ENCODE data around the gene HEXB. TPM values are rescaled to one million over a fixed set of nuclear protein-coding genes. Genes with fewer than 3 reads are reported as not detected.

The HEXB gene
- total RNA-seq (10 to 100 TPM; 37.7 to 88.9 (median 64.2) TPM), polyA plus RNA-seq (10 to 100 TPM; 94.2 to 95.8 TPM), total RNA-seq (27.1 reads per million, percentile 57 among the genes with 10 or more reads in this experiment)

DNA sequence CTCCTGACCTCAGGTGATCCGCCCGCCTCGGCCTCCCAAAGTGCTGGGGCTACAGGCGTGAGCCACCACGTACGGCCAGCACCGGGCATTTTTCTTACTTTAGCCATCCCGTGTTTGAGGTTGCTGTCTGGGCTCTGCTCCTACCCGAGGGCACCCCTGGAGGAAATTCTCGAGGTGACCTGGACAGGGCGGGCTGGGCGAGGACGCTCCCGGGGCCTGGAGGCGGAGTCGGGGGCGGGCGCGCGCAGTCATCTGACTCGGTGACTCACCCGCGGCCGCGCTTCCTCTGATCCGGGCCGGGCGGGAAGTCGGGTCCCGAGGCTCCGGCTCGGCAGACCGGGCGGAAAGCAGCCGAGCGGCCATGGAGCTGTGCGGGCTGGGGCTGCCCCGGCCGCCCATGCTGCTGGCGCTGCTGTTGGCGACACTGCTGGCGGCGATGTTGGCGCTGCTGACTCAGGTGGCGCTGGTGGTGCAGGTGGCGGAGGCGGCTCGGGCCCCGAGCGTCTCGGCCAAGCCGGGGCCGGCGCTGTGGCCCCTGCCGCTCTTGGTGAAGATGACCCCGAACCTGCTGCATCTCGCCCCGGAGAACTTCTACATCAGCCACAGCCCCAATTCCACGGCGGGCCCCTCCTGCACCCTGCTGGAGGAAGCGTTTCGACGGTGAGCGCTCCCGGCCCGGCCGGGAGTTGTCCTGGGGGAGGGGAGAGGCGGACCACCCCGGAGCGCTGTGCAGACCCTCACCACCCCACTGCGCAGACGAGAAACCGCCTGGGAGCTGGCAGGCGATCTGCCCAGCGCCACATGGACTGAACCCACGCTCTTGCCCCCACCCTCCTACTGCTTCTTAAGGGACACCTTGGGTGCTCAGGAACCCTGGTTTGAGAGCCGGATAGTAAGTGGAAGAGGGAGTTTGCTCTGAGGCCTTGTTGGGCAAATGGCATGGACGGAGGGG lies at the start of gene HEXB:
Gene HEXB, plus strand, starts transcription at position 334 of the 952 bp plus-strand sequence. Its CDS starts 28 bp downstream, at position 362.
- H3K4me3 ChIP-seq (ENCODE audit: low read length) = peak within 1 kb of the TSS; percentile 86
- H3K36me3 ChIP-seq (ENCODE audit: control insufficient read depth in 2 of 3, insufficient read depth in 3 of 3, low read length in 3 of 3) = peaks cover 0 to 14% (median 0%) of the 10 kb centered on the region in 3 experiments
- H3K27ac ChIP-seq (ENCODE audit: low read depth, low read length) = peak within 1 kb of the TSS; percentile 78
- ATAC-seq (peak; percentile 91), DNase-seq (peak; percentile 55 to 89 (median 69))
- H3K27me3 ChIP-seq (ENCODE audit: control insufficient read depth in 2 of 2, insufficient read depth in 2 of 2, low read length in 2 of 2) = no peaks in the 10 kb centered on the region
- Mint-ChIP-seq H3K9me3 (no peaks in the 10 kb centered on the region), H3K4me1 (peaks cover 16 to 34% (median 30%) of the 10 kb centered on the region in 7 donors), H3K36me3 (peaks cover 0 to 13% (median 5%) of the 10 kb centered on the region in 5 donors), H3K27ac (peak within 1 kb of the TSS; percentile 76 to 92 (median 86)), H3K4me3 (peak within 1 kb of the TSS; percentile 76 to 92 (median 86)), H3K27me3 (peaks cover 0 to 17% (median 0%) of the 10 kb centered on the region in 5 donors)
- no peaks in the 10 kb centered on the region for H3K9me3 ChIP-seq (ENCODE audit: control insufficient read depth in 2 of 3, low read length in 3 of 3)
- CTCF ChIA-PET = interaction anchor here (0.8 kb wide), 2 partner anchors 45 to 580 kb away, joined by 3 read pairs; partner anchors contain the start of gene ENC1
- POLR2A ChIA-PET = interaction anchor here (0.6 to 1.4 kb wide), 4 partner anchors 109 to 1918 kb away, joined by 3 read pairs; partner anchors contain the start of genes GCNT4 and HMGCR
- intact Hi-C loops (cut with micrococcal nuclease) = loop anchor here (1.0 to 10.0 kb wide), 13 partner anchors 44 to 1120 kb away; partner anchors contain the start of genes ANKRD31 (in 2 of the 2), CERT1 (in 2 of the 2), ENC1 (in 2 of the 2) and GCNT4 (in 2 of the 2)
- H3K4me1 ChIP-seq (ENCODE audit: control insufficient read depth in 2 of 2, insufficient read depth in 2 of 2, low read length in 2 of 2) = peaks cover 7 to 13% of the 10 kb centered on the region in 2 donors

- Histone ChIP-seq H3K9me3 (ENCODE audit: control insufficient read depth in 2 of 3, low read length in 3 of 3) (no peaks in the 10 kb centered on the region), H3K27ac (ENCODE audit: low read depth, low read length) (no peak overlapping the region), H3K27me3 (ENCODE audit: control insufficient read depth in 2 of 2, insufficient read depth in 2 of 2, low read length in 2 of 2) (no peaks in the 10 kb centered on the region), H3K4me3 (ENCODE audit: low read length) (no peak overlapping the region), H3K4me1 (ENCODE audit: control insufficient read depth in 2 of 2, insufficient read depth in 2 of 2, low read length in 2 of 2) (peaks cover 18% of the 10 kb centered on the region in 2 donors), H3K36me3 (ENCODE audit: control insufficient read depth in 2 of 3, insufficient read depth in 3 of 3, low read length in 3 of 3) (no peaks in the 10 kb centered on the region)
- peaks cover 0 to 22% (median 0%) of the 10 kb centered on the region in 5 donors for H3K36me3 Mint-ChIP-seq
- no peak for ATAC-seq
- peaks cover 30 to 73% (median 31%) of the 10 kb centered on the region in 7 donors for H3K4me1 Mint-ChIP-seq
- no peak overlapping the region for H3K27ac Mint-ChIP-seq
- no peak overlapping the region for H3K4me3 Mint-ChIP-seq
- POLR2A ChIA-PET = no interaction called here
- DNase-seq = no peak
- intact Hi-C loops (cut with micrococcal nuclease) = loop anchor here in 1 of 2 donors (10.0 kb wide), 1 partner anchor 151 kb away; no protein-coding TSS in a partner anchor
- no peaks in the 10 kb centered on the region for H3K9me3 Mint-ChIP-seq
- CTCF ChIA-PET = interaction anchor here (0.7 kb wide), 1 partner anchor 123 kb away, joined by 3 read pairs; no protein-coding TSS in a partner anchor
- peaks cover 0 to 40% (median 33%) of the 10 kb centered on the region in 5 donors for H3K27me3 Mint-ChIP-seq
Measured at GRCh38 chr5:74636149-74636548, 48.9 kb upstream of the HEXB start.

- ATAC-seq (no peak), DNase-seq (no peak)
- H3K27me3 ChIP-seq (ENCODE audit: control insufficient read depth in 2 of 2, insufficient read depth in 2 of 2, low read length in 2 of 2) = no peaks in the 10 kb centered on the region
- no peak overlapping the region for H3K27ac ChIP-seq (ENCODE audit: low read depth, low read length)
- ChIA-PET POLR2A (no interaction called here), CTCF (interaction anchor here (0.7 kb wide), 1 partner anchor 124 kb away, joined by 3 read pairs; no protein-coding TSS in a partner anchor)
- Mint-ChIP-seq H3K4me3 (peak overlapping the region in 1 of 10 donors; percentile 81), H3K9me3 (no peaks in the 10 kb centered on the region), H3K27ac (no peak overlapping the region), H3K4me1 (peaks cover 28 to 69% (median 31%) of the 10 kb centered on the region in 7 donors), H3K27me3 (peaks cover 0 to 43% (median 33%) of the 10 kb centered on the region in 5 donors), H3K36me3 (peaks cover 0 to 22% (median 0%) of the 10 kb centered on the region in 5 donors)
- peaks cover 15% of the 10 kb centered on the region in 2 donors for H3K4me1 ChIP-seq (ENCODE audit: control insufficient read depth in 2 of 2, insufficient read depth in 2 of 2, low read length in 2 of 2)
- no peaks in the 10 kb centered on the region for H3K9me3 ChIP-seq (ENCODE audit: control insufficient read depth in 2 of 3, low read length in 3 of 3)
- intact Hi-C loops (cut with micrococcal nuclease) = loop anchor here in 1 of 2 donors (10.0 kb wide), 1 partner anchor 152 kb away; no protein-coding TSS in a partner anchor
- no peak overlapping the region for H3K4me3 ChIP-seq (ENCODE audit: low read length)
- H3K36me3 ChIP-seq (ENCODE audit: control insufficient read depth in 2 of 3, insufficient read depth in 3 of 3, low read length in 3 of 3) = no peaks in the 10 kb centered on the region
Measured at GRCh38 chr5:74636552-74636951, 48.5 kb upstream of the HEXB start.

DNA sequence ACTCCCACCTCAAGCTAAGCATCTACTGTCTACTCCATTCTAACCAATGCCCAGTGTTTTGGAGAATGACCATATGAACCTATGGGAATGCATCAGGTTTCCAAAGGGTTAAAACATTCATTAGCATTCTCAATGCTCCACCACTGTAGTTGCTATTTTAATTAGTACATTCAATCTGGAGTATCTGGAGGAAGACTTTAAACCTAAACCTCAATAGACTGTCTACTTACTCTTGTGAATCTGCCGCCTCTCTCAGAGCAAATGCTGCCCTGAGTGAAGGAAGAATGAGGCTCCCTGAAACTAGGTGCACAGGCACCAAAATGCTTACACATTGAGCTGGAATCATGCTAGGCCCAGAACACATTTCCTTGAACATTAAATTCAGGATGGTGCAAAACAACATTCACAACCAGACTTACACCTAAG lies 46.5 kb upstream of the HEXB start:
- H3K9me3 ChIP-seq (ENCODE audit: control insufficient read depth in 2 of 3, low read length in 3 of 3) = no peaks in the 10 kb centered on the region
- no peak overlapping the region for H3K27ac ChIP-seq (ENCODE audit: low read depth, low read length)
- intact Hi-C loops (cut with micrococcal nuclease) = loop anchor here in 1 of 2 donors (10.0 kb wide), 1 partner anchor 154 kb away; no protein-coding TSS in a partner anchor
- peak overlapping the region; percentile 81 to 99 (median 92) for H3K4me3 Mint-ChIP-seq
- no peaks in the 10 kb centered on the region for H3K9me3 Mint-ChIP-seq
- ChIA-PET POLR2A (no interaction called here), CTCF (no interaction called here)
- ATAC-seq = no peak
- peaks cover 3 to 4% of the 10 kb centered on the region in 2 donors for H3K4me1 ChIP-seq (ENCODE audit: control insufficient read depth in 2 of 2, insufficient read depth in 2 of 2, low read length in 2 of 2)
- H3K27ac Mint-ChIP-seq = peak overlapping the region in 2 of 9 donors; percentile 50 to 90
- H3K36me3 Mint-ChIP-seq = peaks cover 0 to 22% (median 0%) of the 10 kb centered on the region in 5 donors
- peak overlapping the region; percentile 14 for H3K4me3 ChIP-seq (ENCODE audit: low read length)
- H3K36me3 ChIP-seq (ENCODE audit: control insufficient read depth in 2 of 3, insufficient read depth in 3 of 3, low read length in 3 of 3) = no peaks in the 10 kb centered on the region
- peaks cover 28 to 54% (median 31%) of the 10 kb centered on the region in 7 donors for H3K4me1 Mint-ChIP-seq
- DNase-seq = no peak
- no peaks in the 10 kb centered on the region for H3K27me3 ChIP-seq (ENCODE audit: control insufficient read depth in 2 of 2, insufficient read depth in 2 of 2, low read length in 2 of 2)
- H3K27me3 Mint-ChIP-seq = peaks cover 0 to 61% (median 34%) of the 10 kb centered on the region in 5 donors

GRCh38 chr5:74638970-74639806 lies 45.8 kb upstream of the HEXB start:
- peaks cover 0 to 22% (median 0%) of the 10 kb centered on the region in 5 donors for H3K36me3 Mint-ChIP-seq
- no peaks in the 10 kb centered on the region for H3K9me3 ChIP-seq (ENCODE audit: control insufficient read depth in 2 of 3, low read length in 3 of 3)
- peak overlapping the region; percentile 42 for H3K4me3 ChIP-seq (ENCODE audit: low read length)
- peak overlapping the region; percentile 72 for H3K27ac ChIP-seq (ENCODE audit: low read depth, low read length)
- ATAC-seq (no peak), DNase-seq (peak in 2 of 9 donors; percentile 7 to 31)
- intact Hi-C loops (cut with micrococcal nuclease) = loop anchor here (1.0 to 10.0 kb wide), 2 partner anchors 62 to 154 kb away; no protein-coding TSS in a partner anchor
- no peaks in the 10 kb centered on the region for H3K36me3 ChIP-seq (ENCODE audit: control insufficient read depth in 2 of 3, insufficient read depth in 3 of 3, low read length in 3 of 3)
- no peaks in the 10 kb centered on the region for H3K27me3 ChIP-seq (ENCODE audit: control insufficient read depth in 2 of 2, insufficient read depth in 2 of 2, low read length in 2 of 2)
- peak overlapping the region; percentile 81 to 99 (median 92) for H3K4me3 Mint-ChIP-seq
- POLR2A ChIA-PET = interaction anchor here (2.8 kb wide), 1 partner anchor 9 kb away, joined by 11 read pairs; no protein-coding TSS in a partner anchor
- peak overlapping the region in 7 of 9 donors; percentile 42 to 90 (median 74) for H3K27ac Mint-ChIP-seq
- H3K4me1 ChIP-seq (ENCODE audit: control insufficient read depth in 2 of 2, insufficient read depth in 2 of 2, low read length in 2 of 2) = peaks cover 3 to 4% of the 10 kb centered on the region in 2 donors
- H3K9me3 Mint-ChIP-seq = no peaks in the 10 kb centered on the region
- CTCF ChIA-PET = interaction anchor here (1.7 to 1.8 kb wide), 2 partner anchors 9 to 10 kb away, joined by 4 to 8 read pairs; no protein-coding TSS in a partner anchor
- peaks cover 28 to 51% (median 31%) of the 10 kb centered on the region in 7 donors for H3K4me1 Mint-ChIP-seq
- peaks cover 0 to 68% (median 34%) of the 10 kb centered on the region in 5 donors for H3K27me3 Mint-ChIP-seq

Data from naive thymus-derived CD4-positive, alpha-beta T cell (primary cell).